Upper lobe of left lung (tissue), 4 donors: ENCODE measurements around the gene SLC25A44.

Experiments
- CTCF ChIP-seq, 6 experiments: fragments of 450-650 bp in 4 of 6; fragments of 200-600 bp in 2 of 6; sonication (generic) in 2 of 6; IDR thresholded peaks; one replicate each; pipeline ENCODE4 v1.5.1; 2016 to 2019; ENCODE audit warnings: antibody characterized with exemption in 6 of 6
- POLR2A ChIP-seq, 4 donors: fragments of 450-650 bp; IDR thresholded peaks; one replicate each; pipeline ENCODE4 v1.5.1; 2016 to 2017; ENCODE audit warnings: antibody characterized with exemption in 4 of 4, mild to moderate bottlenecking in 2 of 4

DNA sequence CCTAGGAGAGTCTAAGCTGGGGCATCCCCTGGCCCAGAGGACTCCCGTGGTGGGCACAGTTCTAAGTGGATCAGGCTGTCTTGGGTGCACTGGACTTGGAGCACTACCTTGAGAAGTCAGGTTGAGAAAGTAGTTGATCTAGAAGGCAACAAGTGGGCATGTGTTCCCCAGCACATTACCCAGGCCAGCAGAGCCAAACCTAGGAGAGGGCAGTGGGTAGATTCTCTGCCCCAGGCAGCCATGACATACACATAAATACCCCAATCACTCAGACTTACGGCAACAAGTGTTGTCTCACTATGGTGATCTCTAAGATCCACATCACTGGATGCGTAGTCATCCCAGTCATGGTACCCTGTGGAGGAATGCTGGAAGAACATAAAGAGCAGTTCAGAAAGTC, 17.3 kb downstream of the SLC25A44 start:
- TF ChIP-seq CTCF (IDR thresholded peaks at IDR 0.05), result no peak
- TF ChIP-seq POLR2A (IDR thresholded peaks at IDR 0.05), result no peak
